ENCODE data around the gene PRKCE. TPM values are rescaled to one million over a fixed set of nuclear protein-coding genes. Genes with fewer than 3 reads are reported as not detected.

PRKCE gene
- total and polyA plus RNA-seq, 2 of the 8 experiments (the other 6 are each of a cell fraction or from before 2014, with no cell fraction given) = 0.54 to 2.1 TPM

- H2AFZ ChIP-seq (ENCODE audit: low read length) = peak overlapping the region; percentile 8; the same call in 1 of the 2 replicates
- DNase-seq (ENCODE audit: low read depth in 1 of 2, low spot score in 2 of 2) = no peak
- H4K20me1 ChIP-seq (replicated peaks in 1 of 2; ENCODE audit: control insufficient read depth in 1 of 2, insufficient read depth in 2 of 2, low read length in 2 of 2) = no peaks in the 10 kb centered on the region
- H2BK5ac ChIP-seq (ENCODE audit: low read depth, low read length) = no peak overlapping the region
- POLR2A ChIA-PET (ENCODE audit: partially characterized antibody) = interaction anchor here (0.5 kb wide), 1 partner anchor 764 kb away, joined by 3 read pairs; no protein-coding TSS in a partner anchor
- H3K23ac ChIP-seq (ENCODE audit: insufficient read length) = no peak overlapping the region
- no peak overlapping the region for H3K4me3 ChIP-seq (ENCODE audit: extremely low read depth in 1 of 4, insufficient read depth in 2 of 4, low read depth in 3 of 4, low read length in 4 of 4)
- H3K14ac ChIP-seq (ENCODE audit: insufficient read length) = no peak overlapping the region
- no peak overlapping the region for H4K8ac ChIP-seq (ENCODE audit: extremely low read depth, insufficient read depth, low read length)
- no peak overlapping the region for H2BK120ac ChIP-seq (replicated peaks; ENCODE audit: low read depth, low read length)
- no peak overlapping the region for H4K91ac ChIP-seq (replicated peaks; ENCODE audit: insufficient read length, low read length)
- H3K27me3 ChIP-seq (replicated peaks in 1 of 4; ENCODE audit: control insufficient read depth in 3 of 4, extremely low read depth in 1 of 4, insufficient read depth in 3 of 4, low read length in 3 of 4) = no peaks in the 10 kb centered on the region
- H2BK15ac ChIP-seq (ENCODE audit: low read length) = no peak overlapping the region
- H3K4ac ChIP-seq (replicated peaks; ENCODE audit: insufficient read length, low read depth, low read length) = no peak overlapping the region
- H3K9ac ChIP-seq (replicated peaks in 1 of 4; ENCODE audit: extremely low read depth in 1 of 4, low read depth in 3 of 4, low read length in 3 of 4) = no peak overlapping the region
- no peaks in the 10 kb centered on the region for H3K79me1 ChIP-seq (ENCODE audit: low read depth, low read length)
- no peak overlapping the region for H3K56ac ChIP-seq (replicated peaks; ENCODE audit: insufficient read length, low read depth, low read length)
- no peak overlapping the region for H3K18ac ChIP-seq (ENCODE audit: extremely low read depth, low read length)
- no peak overlapping the region for H4K5ac ChIP-seq (ENCODE audit: insufficient read length, low read depth, low read length)
- H3K4me1 ChIP-seq (replicated peaks in 1 of 4; ENCODE audit: control insufficient read depth in 3 of 4, insufficient read depth in 4 of 4, low read length in 3 of 4) = peaks cover 3 to 7% (median 4%) of the 10 kb centered on the region in 4 experiments; a peak in 5 of 7 replicates
- no peaks in the 10 kb centered on the region for H3K23me2 ChIP-seq (ENCODE audit: low read depth, low read length)
- no peaks in the 10 kb centered on the region for H3K79me2 ChIP-seq (ENCODE audit: control insufficient read depth in 1 of 2, insufficient read depth in 2 of 2, low read length in 2 of 2)
- H2BK12ac ChIP-seq (ENCODE audit: low read depth, low read length) = no peak overlapping the region
- no peak overlapping the region for H3K4me2 ChIP-seq (ENCODE audit: insufficient read depth in 1 of 2, low read depth in 2 of 2, low read length in 2 of 2)
- no peak overlapping the region for H3K27ac ChIP-seq (ENCODE audit: low read depth, low read length)
- H2BK20ac ChIP-seq (ENCODE audit: low read length) = no peak overlapping the region
- H2AK5ac ChIP-seq (ENCODE audit: low read depth, low read length) = no peak overlapping the region
- 85% methylated on average over 3 of the region's 3 CpGs; no CpG with 5 or more reads in 1 of the 2 experiments for WGBS, 2 experiments (ENCODE audit: extremely low coverage in 1 of 2, insufficient coverage in 1 of 2, insufficient read length in 1 of 2, insufficient replicate concordance in 2 of 2, low coverage in 1 of 2, low lambda C conversion rate in 2 of 2, missing lambda C conversion rate in 1 of 2)
- CTCF ChIA-PET (ENCODE audit: partially characterized antibody) = interaction anchor here (0.8 to 1.9 kb wide), 5 partner anchors 10 to 72 kb away, joined by 3 to 7 read pairs (median 4); no protein-coding TSS in a partner anchor
- no peaks in the 10 kb centered on the region for H3K36me3 ChIP-seq (ENCODE audit: control insufficient read depth in 2 of 4, insufficient read depth in 4 of 4, low read length in 3 of 4)
- no peak for FAIRE-seq
- H3K9me3 ChIP-seq (ENCODE audit: insufficient read depth in 2 of 2, low read depth in 1 of 2, low read length in 1 of 2) = peaks cover 0 to 11% of the 10 kb centered on the region in 2 experiments; a peak in 2 of 4 replicates
- TF ChIP-seq POLR2AphosphoS5 (IDR thresholded peaks at IDR 0.05; ENCODE audit: low read depth, low read length) (no peak), GABPA (IDR thresholded peaks at IDR 0.05; ENCODE audit: borderline replicate concordance, insufficient read depth, low read length) (no peak), TAF7 (optimal IDR thresholded peaks at IDR 0.05; ENCODE audit: borderline replicate concordance, low read depth, low read length) (no peak), TBP (IDR thresholded peaks at IDR 0.05; ENCODE audit: low read depth, low read length) (no peak), TCF12 (IDR thresholded peaks at IDR 0.05; ENCODE audit: low read depth, low read length) (no peak), RFX5 (IDR thresholded peaks at IDR 0.05; ENCODE audit: borderline replicate concordance, low read depth, low read length) (no peak), SP4 (IDR thresholded peaks at IDR 0.05; ENCODE audit: low read length) (no peak), SRF (IDR thresholded peaks at IDR 0.05; ENCODE audit: low read depth, low read length) (no peak), SP1 (IDR thresholded peaks at IDR 0.05; ENCODE audit: low read depth, low read length) (no peak), SIN3A (conservative IDR thresholded peaks at IDR 0.05 in 1 of 2, IDR thresholded peaks at IDR 0.05 in 1 of 2; ENCODE audit: low read depth in 1 of 2, low read length in 2 of 2) (no peak), CTBP2 (IDR thresholded peaks at IDR 0.05; ENCODE audit: borderline replicate concordance, insufficient read depth, insufficient read length, low read length) (no peak), TEAD4 (IDR thresholded peaks at IDR 0.05; ENCODE audit: low read depth, low read length) (no peak)
- TF ChIP-seq, protein P1, sequence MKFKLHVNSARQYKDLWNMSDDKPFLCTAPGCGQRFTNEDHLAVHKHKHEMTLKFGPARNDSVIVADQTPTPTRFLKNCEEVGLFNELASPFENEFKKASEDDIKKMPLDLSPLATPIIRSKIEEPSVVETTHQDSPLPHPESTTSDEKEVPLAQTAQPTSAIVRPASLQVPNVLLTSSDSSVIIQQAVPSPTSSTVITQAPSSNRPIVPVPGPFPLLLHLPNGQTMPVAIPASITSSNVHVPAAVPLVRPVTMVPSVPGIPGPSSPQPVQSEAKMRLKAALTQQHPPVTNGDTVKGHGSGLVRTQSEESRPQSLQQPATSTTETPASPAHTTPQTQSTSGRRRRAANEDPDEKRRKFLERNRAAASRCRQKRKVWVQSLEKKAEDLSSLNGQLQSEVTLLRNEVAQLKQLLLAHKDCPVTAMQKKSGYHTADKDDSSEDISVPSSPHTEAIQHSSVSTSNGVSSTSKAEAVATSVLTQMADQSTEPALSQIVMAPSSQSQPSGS (IDR thresholded peaks at IDR 0.05; ENCODE audit: low read length) = no peak
Observed at GRCh38 chr2:45833968-45834344, 182.5 kb downstream of the PRKCE start.
